Fibroblast of villous mesenchyme (primary cell): Measurements from ENCODE around the gene DEPP1. TPM values are rescaled to one million over a fixed set of nuclear protein-coding genes. Genes with fewer than 3 reads are reported as not detected.

Experiments used
- DNase-seq: peaks from one replicate; pipeline ENCODE4 v3.0.0-alpha.2; 2010; ENCODE audit warnings: low read depth
- H3K4me3 ChIP-seq: 2 replicates; pipeline ENCODE4 v1.5.1; 2011; ENCODE audit warnings: low read depth, mild to moderate bottlenecking, low read length
- total RNA-seq: library from RNA; depleted of rRNA; stranded (reverse); fragments of >200 nt; gene quantifications from 2 replicates; pipeline ENCODE4 v1.2.3, GENCODE V29; 2012
- TF ChIP-seq, protein P1 (sequence below): IDR thresholded peaks from 2 replicates; pipeline ENCODE4 v1.5.1; 2012; ENCODE audit warnings: low read depth, mild to moderate bottlenecking, low read length; ENCODE audit not compliant: insufficient read depth

The DEPP1 gene
- total RNA-seq, 1 donor: 29.8 TPM

DNA sequence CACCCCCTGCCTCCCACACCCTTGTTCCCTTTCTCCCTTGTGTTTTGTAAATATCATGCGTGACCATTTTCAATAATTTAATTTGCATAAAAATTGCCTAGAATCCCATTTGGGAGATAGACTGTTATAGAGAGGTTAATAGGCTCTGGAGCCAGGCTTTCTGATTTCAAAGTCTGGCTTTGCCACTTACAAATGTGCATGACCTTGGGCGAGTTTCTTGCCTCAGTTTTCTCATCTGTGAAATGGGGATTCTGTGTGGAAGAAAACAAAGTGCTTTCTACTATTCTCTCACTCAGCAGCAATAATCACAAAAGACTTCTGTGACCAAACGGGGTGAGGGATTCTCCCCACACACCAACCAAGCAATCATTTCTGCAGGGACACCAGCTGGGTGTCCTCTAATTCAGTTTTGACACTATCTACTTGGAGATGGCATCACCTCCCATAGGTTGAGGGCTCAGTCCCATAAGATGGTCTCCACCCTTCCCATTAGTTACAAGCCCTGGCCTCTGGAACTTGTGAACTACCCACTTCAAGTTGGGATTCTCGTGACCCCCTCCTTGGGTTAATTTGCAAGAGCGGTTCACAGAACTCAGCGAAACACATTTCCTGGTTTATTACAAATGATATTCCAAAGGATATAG is 18.6 kb upstream of the DEPP1 start:
- TF ChIP-seq, protein P1, sequence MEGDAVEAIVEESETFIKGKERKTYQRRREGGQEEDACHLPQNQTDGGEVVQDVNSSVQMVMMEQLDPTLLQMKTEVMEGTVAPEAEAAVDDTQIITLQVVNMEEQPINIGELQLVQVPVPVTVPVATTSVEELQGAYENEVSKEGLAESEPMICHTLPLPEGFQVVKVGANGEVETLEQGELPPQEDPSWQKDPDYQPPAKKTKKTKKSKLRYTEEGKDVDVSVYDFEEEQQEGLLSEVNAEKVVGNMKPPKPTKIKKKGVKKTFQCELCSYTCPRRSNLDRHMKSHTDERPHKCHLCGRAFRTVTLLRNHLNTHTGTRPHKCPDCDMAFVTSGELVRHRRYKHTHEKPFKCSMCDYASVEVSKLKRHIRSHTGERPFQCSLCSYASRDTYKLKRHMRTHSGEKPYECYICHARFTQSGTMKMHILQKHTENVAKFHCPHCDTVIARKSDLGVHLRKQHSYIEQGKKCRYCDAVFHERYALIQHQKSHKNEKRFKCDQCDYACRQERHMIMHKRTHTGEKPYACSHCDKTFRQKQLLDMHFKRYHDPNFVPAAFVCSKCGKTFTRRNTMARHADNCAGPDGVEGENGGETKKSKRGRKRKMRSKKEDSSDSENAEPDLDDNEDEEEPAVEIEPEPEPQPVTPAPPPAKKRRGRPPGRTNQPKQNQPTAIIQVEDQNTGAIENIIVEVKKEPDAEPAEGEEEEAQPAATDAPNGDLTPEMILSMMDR: no peak
- DNase-seq: no peak
- no peak overlapping the region for H3K4me3 ChIP-seq

DNA sequence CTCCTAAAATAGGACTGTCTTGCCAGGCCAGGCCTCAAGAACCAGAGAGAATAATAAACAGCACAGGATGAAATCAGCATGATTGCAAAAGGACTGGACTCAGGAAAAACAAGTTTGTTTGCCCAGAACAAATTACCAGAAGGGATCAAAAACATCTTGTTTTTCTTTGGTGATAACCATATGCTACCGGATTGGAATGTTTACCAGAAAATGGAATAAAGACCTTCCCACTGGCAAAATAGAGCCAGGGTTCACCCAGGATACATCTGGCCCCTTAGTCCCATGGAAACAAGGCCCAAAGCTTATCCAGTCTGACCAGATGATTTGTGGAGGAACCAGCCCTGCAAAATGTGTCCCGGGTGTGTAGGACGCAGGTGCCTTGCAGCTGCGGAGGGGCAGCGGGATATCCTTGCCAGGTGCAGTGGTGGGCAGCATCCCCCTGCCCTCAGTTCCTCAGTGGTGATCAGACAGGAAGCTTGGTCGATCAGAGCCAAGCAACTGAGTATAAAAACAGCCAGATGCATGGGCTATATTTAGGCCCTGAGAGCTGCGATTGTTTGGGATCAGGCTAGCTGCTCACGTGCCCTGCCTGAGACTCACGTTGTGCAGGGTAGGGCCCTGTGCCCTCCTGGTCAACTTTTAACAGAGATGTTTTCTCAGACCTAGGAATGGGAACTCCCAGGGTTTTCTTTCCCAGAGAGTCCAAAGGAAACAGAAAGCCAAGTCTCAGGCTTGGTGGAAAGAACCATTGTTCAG is 17.5 kb upstream of the DEPP1 start:
- TF ChIP-seq, protein P1: no peak
- DNase-seq: peak; percentile 85

GRCh38 chr10:44995581-44995913 is 16.9 kb upstream of the DEPP1 start:
- no peak overlapping the region for H3K4me3 ChIP-seq
- TF ChIP-seq, protein P1: no peak
- DNase-seq: no peak

More for the DNA sequence above, 17.5 kb upstream of the DEPP1 start:
- no peak overlapping the region for H3K4me3 ChIP-seq

DNA sequence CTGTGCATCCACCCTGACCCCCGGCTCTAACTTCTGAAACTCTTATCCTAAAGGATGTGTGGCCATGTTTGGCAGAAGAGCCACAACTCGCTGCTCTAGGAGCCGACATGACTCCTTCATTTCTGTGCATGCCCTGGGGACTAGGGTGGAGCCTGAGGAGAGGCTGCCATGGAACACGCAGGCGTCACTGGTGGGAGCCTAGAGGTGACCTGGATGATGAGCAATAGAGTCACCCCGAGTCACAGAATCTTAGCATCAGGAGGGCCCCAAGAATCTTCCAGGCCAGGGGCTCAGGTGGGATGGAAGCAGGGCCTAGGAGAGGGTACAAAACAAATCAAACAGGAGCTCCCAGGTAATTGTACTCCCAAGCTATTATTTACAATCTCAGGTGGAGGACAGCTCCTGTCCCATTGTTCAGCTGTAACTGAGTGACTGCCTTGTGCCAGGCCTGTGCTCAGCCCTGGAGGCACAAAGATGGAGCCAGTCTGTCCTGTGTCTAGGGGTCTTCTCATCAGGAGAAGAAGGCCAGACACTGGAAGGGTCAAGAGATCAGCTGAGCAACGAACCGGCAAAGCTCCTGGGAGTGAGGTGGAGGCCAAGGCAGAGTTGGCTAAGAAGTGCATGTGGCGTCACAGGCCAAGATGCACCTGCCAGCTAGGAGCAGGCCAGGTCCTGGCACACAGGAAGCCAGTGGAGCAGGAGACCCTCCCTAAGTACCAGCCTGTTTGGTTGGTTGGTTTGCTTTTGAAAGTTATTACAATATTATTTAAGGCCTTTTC is 16.3 kb upstream of the DEPP1 start:
- H3K4me3 ChIP-seq: no peak overlapping the region
- TF ChIP-seq, protein P1: no peak
- DNase-seq: no peak

DNA sequence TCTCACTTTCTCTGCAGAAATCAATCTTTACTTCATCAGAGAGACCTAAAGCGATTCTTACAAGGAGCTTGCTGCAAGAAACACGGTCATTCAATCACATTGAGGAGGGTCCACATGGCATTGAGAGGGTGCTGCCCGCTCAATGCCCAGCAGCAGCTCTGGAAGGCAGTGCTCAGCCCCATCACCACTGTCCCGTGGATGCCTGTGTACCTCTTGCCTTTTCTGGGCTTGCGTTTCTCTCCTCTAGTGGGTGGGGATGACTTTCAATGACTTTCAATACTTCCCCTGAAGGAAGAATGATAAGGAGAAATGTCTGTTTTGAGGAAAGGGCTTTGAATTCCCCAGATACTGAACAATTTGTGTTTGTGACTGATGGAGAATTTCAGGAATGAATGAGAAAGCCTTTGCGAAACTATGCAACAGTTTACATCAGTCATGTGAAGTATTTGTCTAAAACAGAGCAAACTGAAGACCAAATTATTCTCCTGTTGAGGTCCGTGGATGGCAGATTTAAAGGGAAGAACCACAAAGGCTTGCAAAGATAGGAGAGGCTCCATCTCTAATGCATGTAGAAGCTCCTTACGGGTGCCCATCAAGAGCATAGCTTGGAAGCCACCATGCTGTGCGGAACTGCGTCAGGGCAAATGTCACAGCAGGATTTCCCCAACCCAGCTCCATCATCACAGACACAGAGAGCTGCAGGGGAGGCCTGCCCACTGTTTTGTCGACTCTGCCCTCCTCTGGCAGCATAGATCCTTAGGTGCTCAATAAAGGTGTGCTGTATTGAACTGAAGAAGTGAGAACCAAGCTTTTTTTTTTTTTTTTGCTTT is 15.5 kb upstream of the DEPP1 start:
- TF ChIP-seq, protein P1: no peak
- H3K4me3 ChIP-seq: no peak overlapping the region
- peak; percentile 66 for DNase-seq

- TF ChIP-seq, protein P1: no peak
- H3K4me3 ChIP-seq: no peak overlapping the region
- DNase-seq: no peak
Measured at GRCh38 chr10:44993226-44993921, 14.8 kb upstream of the DEPP1 start.
